ENCODE measurements around the gene CDC42BPA.
"Not testable (repeated sequence)": the region's sequence is repeated elsewhere in the genome, so short reads cannot be mapped to it uniquely, and the experiment has no call there.

CDC42BPA gene

GRCh38 chr1:226958300-226958699 lies 360.0 kb downstream of the CDC42BPA start:
- DNase-seq, result no peak

GRCh38 chr1:226957714-226958113 lies 360.6 kb downstream of the CDC42BPA start:
- DNase-seq, result no peak

GRCh38 chr1:226956942-226957713 lies 361.2 kb downstream of the CDC42BPA start:
- DNase-seq, result no peak

DNA sequence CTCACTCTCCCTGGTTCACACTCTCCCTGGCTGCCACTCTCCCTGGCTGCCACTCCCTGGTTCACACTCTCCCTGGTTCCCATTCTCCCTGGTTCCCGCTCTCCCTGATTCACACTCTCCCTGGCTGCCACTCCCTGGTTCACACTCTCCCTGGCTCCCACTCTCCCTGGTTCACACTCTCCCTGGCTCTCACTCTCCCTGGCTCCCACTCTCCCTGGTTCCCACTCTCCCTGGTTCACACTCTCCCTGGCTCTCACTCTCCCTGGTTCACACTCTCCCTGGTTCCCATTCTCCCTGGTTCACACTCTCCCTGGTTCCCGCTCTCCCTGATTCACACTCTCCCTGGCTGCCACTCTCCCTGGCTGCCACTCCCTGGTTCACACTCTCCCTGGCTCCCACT lies 362.4 kb downstream of the CDC42BPA start:
- DNase-seq, result not testable (repeated sequence)

- DNase-seq, result no peak
These were observed 363.5 kb downstream of the CDC42BPA start for GRCh38 chr1:226954777-226955176.

DNA sequence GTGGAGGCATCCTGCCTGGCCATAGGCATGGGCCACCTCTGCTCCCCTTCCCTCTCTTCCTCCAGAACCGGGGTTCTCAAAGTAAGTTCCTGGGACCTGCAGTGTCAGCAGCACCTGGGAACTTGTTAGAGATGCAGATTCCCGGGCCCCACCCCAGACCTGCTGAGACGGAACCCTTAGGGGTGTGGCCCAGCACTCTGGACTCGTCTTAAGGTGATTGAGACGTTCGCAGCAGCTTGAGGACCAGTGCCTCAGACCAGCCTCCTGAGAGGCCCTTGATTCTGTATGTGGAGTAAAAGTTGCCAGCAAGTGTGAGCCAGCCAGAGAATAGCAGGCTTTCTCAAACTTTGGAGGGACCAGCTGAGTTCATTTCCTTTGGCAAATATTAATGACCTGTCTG lies 364.0 kb downstream of the CDC42BPA start:
- no peak for DNase-seq

- no peak for DNase-seq
These were observed 365.0 kb downstream of the CDC42BPA start for GRCh38 chr1:226953175-226953800.

- DNase-seq, result no peak
These were observed 366.2 kb downstream of the CDC42BPA start for GRCh38 chr1:226952118-226952441.

DNA sequence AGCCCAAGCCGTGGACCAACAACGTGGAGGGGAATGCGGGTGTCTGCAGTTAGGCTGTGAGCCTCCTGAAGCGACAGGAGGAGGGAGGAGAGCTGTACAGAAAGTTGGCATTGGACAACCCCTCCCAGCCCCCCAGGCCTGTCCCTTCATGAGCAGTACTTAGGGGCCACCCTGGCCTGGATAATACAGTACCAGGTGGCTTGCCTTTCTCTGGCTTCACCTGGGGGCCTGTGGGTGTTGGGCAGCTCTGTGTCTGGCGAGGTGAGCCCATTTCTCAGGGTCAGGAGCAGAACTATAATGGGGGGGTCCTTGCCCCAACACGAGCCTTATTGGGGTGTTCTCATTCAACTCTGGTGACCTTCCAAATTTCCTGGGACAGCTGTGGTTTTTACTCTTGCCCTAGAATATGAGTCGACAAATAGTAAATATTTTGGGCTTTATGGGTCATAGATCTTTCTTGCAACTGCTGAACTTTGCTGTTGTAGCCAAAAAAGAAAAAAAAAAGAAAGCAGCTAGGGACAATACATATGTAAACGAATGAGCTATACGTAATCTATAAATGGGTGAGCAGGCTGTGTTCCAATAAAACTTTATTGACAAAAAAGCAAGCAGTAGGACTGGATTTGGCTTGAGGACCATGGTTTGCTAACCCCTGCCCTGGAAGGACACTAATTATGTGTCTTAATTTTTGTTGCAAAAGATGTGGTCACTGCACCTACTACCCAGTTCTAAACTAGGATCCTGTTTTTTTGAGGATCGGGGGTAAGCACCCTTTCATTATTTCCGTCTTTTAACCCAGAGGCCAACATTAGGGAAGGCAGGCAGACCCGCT lies 366.8 kb downstream of the CDC42BPA start:
- DNase-seq, result no peak

DNA sequence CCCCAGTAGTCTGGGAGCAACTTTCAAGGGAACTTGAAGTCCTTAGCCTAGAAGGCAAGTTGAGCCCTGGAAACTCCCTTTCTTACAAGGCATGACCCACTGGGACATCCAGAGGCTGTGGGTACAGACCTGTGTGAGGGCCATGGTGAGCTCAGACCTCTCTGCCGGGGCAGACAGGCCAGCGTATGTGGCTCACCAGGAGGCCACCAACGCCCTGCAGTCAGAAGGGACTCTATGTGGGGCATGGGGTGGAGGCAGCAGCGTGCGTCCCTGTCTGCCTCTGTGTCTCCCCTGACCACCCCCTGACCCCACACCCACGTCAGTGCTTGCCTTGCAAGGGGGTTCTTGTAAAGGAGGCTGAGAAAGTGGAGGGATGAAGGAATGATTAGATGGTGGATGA lies 367.4 kb downstream of the CDC42BPA start:
- DNase-seq, result no peak

DNA sequence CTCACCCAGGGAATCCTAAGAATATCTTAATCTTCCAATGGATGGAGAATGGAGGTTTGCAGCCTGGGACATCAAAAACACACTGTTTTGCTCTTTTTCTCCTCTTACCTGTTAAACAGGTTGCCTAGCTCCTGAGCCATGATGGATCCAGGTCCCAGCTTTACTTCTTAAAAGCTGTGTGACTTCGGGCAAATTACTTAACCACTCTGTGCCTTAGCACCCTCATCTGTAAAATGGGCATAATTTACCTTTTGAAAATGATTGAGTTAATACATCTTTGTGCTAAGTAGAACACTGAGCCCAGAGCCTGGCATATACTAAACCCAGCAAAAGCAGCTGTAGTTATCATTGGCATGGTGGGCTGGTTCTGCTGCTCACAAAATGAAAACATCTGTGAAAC lies 368.0 kb downstream of the CDC42BPA start:
- no peak for DNase-seq

DNA sequence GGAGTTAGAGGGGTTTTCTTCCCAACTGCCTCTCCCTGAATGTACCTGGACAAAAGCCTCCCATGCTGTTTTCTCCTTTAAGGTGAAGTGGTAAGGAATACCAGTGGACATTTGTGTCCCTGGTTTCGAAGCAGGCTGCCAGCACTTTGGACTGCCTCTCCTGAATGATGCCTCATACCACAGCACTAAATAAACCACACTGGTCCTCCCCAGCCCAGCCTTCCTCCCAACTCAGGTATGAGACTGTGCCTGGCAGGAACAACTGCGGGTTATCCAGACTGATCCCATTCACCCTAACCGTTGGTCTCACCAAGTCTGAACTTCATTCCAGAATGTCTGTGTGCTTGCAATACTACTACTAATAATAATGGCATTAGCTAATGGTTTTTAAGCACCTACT lies 368.9 kb downstream of the CDC42BPA start:
- no peak for DNase-seq

GRCh38 chr1:226948996-226949395 lies 369.3 kb downstream of the CDC42BPA start:
- no peak for DNase-seq

- no peak for DNase-seq
These were observed 369.8 kb downstream of the CDC42BPA start for GRCh38 chr1:226948480-226948879.

DNA sequence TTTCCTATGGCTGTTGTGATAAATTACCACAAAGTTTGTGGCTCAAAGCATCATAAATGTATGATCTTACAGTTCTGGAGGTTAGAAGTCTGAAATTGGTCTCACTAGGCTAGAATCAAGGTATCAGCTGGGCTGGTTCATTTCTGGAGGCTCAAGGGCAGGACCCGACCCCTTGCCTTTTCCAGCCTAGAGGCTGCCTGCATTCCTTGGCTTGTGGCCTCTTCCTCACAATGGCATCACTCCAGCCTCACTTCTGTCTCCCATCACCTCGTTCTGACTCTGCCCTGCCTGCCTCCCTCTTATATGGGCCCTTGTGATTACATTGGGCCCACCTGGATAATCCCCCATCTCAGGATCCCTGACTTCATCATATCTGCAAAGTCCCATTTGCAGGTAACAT lies 370.2 kb downstream of the CDC42BPA start:
- no peak for DNase-seq

- no peak for DNase-seq
These were observed 371.5 kb downstream of the CDC42BPA start for GRCh38 chr1:226946841-226947240.

DNA sequence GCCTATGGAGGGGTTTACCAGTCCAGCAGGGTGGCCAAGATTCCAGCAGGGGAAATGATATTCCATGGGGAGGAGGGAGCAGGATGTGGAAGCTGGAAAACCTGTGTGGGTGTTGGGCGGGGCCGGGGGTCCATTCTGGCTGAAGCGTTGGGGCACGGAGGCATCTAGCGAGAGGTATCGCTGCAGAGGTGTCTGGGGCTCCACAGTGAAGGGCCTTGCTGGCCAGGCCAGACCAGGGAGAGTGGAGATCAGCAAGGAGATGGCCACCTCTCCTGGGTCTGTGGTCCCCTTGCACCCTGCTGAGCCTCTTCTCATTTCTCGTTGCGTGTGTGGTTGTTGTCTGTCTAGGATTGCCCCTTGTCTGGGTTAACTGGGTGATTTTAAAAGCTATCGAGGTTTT lies 372.0 kb downstream of the CDC42BPA start:
- no peak for DNase-seq

DNA sequence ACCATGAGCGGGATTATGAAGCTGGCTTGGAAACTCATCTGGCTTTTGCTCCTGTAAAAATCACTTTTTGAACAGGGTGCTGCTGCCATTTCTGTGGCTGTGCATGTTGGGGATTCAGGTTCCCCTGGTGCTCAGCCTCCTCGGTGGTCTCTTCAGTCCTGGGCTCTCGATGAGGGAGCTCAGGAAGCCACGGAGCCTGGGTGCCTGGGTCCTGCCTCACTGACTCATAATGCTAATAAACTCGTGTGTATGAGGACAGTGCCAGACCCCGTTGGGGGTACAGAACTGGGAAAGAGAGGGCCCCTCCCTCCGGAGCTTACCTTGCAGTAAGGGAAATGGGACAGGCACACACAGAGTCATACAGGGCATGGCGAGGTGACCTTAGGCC lies 372.4 kb downstream of the CDC42BPA start:
- no peak for DNase-seq

- no peak for DNase-seq
These were observed 373.0 kb downstream of the CDC42BPA start for GRCh38 chr1:226945106-226945857.

GRCh38 chr1:226943927-226944326 lies 374.4 kb downstream of the CDC42BPA start:
- DNase-seq, result no peak

DNA sequence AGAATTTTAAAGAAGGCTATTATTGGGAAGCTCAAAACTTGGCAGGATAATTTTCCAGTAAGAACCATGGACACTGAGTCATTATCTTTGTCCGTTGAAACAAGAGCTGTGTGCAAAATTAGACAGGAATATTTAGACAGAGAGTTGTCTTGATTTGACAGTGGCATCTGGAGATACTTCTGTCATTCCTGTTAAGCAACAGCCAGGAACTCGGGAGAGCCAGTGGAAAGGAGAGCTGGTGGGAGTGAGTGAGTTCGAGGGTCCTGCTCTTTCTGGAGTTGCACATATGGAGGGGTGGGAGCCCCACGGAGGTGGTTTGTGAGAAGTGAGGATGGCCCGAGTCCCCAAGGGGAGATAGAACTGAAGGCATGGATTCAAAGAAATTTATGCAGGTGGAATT lies 375.1 kb downstream of the CDC42BPA start:
- DNase-seq, result no peak

DNA sequence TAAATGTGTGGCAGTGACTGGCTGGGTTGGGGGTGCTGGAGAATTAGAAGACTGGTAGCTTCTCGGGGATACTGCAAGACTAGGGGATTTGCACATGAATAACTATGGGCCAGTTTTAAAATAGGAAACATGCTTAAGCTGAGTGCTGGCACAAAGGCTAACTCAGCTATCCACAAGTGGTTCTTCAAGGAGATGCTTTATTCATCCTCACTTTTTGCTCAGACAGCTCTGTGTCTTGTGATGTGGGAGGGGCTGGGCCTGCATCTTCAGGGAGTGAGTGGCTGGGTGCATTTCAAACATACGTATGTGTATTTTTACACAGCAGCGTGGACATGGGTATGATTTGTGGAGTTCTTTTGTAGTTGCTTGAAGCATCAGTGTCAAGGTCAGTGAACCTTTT lies 375.9 kb downstream of the CDC42BPA start:
- no peak for DNase-seq

GRCh38 chr1:226940806-226941067 lies 377.6 kb downstream of the CDC42BPA start:
- no peak for DNase-seq

All from hematopoietic multipotent progenitor cell treated with erythropoietin and hydrocortisone succinate and interleukin-3 and kit ligand, for 8 days (in vitro differentiated cells).